Gastroesophageal sphincter (tissue), 3 donors: ENCODE results near the gene CEP104.

Experiments used
- POLR2A ChIP-seq, 2 donors: fragments of 450-650 bp; IDR thresholded peaks; one replicate each; pipeline ENCODE4 v1.6.1; 2017; ENCODE audit warnings: antibody characterized with exemption in 2 of 2, mild to moderate bottlenecking in 2 of 2, moderate library complexity in 1 of 2
- TF ChIP-seq, protein P1 (sequence below), 4 experiments: fragments of 200-600 bp in 2 of 4; fragments of 450-650 bp in 2 of 4; sonication (generic) in 1 of 4; IDR thresholded peaks; one replicate each; pipeline ENCODE4 v1.5.1; 2017 to 2019; ENCODE audit warnings: antibody characterized with exemption in 4 of 4, mild to moderate bottlenecking in 2 of 4, moderate library complexity in 2 of 4

DNA sequence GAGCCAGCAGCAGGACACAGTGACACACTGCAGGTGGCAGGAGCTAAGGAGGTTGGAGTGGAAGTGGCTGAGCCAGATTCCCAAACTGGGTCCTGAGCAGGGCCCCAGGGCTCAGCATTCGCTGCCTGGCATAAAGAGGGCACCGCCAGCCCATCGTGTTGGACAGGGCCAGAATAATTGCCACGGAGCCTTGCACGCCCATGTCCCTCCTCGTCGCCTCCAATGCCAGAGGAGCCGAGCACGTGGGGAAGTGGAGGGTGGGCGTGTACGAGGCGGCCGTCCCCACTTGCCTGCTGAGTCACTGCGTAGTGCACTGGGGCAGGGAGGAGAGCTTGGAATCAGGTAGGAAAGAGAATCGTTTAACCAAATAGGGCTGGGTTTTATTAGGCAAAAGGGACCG is 34.6 kb downstream of the CEP104 start:
- TF ChIP-seq POLR2A (IDR thresholded peaks at IDR 0.05) = no peak
- TF ChIP-seq, protein P1, sequence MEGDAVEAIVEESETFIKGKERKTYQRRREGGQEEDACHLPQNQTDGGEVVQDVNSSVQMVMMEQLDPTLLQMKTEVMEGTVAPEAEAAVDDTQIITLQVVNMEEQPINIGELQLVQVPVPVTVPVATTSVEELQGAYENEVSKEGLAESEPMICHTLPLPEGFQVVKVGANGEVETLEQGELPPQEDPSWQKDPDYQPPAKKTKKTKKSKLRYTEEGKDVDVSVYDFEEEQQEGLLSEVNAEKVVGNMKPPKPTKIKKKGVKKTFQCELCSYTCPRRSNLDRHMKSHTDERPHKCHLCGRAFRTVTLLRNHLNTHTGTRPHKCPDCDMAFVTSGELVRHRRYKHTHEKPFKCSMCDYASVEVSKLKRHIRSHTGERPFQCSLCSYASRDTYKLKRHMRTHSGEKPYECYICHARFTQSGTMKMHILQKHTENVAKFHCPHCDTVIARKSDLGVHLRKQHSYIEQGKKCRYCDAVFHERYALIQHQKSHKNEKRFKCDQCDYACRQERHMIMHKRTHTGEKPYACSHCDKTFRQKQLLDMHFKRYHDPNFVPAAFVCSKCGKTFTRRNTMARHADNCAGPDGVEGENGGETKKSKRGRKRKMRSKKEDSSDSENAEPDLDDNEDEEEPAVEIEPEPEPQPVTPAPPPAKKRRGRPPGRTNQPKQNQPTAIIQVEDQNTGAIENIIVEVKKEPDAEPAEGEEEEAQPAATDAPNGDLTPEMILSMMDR (IDR thresholded peaks at IDR 0.05) = no peak
